GM13976 (cell line): ENCODE data around the gene CPD.
"Not testable (repeated sequence)": the region's sequence is repeated elsewhere in the genome, so short reads cannot be mapped to it uniquely, and the experiment has no call there.

Experiments used
- DNase-seq: peaks from one replicate; pipeline ENCODE4 v3.0.0; 2012; ENCODE audit warnings: low spot score
- in situ Hi-C: fragments of 300-500 bp; cut with MboI; formaldehyde crosslinking; loops from one replicate; pipeline ENCODE4 v1.12.0; 2022; ENCODE audit warnings: low sequenced_read_pairs, mixed read lengths, inconsistent platforms; ENCODE audit not compliant: unreplicated experiment
- TF ChIP-seq, protein P1 (sequence below): IDR thresholded peaks from 2 replicates; pipeline ENCODE4 v1.5.1; 2012; ENCODE audit warnings: borderline replicate concordance, mild to moderate bottlenecking; ENCODE audit not compliant: insufficient read depth; ENCODE audit errors: extremely low read depth, missing control alignments, control extremely low read depth

Gene CPD

DNA sequence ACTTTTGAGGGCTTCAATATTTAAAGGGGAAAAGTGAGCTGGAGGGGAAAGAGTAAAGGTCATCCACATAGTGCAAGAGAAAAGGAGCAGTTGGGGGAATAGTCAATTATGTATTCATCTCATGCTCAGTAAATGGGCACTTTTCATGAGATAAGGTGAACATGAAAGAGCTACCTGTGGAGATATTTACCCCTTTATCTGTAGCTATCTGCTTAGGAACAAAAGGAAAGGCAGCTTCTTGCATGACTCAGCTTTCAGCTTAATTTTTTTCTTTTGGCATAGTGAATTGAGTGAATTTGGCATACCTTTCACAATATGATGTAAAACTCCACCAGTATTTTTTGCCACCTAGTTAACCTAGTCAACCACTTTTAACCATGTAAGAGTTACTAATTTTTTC lies 26.4 kb downstream of the CPD start:
- DNase-seq, result no peak
- TF ChIP-seq, protein P1, sequence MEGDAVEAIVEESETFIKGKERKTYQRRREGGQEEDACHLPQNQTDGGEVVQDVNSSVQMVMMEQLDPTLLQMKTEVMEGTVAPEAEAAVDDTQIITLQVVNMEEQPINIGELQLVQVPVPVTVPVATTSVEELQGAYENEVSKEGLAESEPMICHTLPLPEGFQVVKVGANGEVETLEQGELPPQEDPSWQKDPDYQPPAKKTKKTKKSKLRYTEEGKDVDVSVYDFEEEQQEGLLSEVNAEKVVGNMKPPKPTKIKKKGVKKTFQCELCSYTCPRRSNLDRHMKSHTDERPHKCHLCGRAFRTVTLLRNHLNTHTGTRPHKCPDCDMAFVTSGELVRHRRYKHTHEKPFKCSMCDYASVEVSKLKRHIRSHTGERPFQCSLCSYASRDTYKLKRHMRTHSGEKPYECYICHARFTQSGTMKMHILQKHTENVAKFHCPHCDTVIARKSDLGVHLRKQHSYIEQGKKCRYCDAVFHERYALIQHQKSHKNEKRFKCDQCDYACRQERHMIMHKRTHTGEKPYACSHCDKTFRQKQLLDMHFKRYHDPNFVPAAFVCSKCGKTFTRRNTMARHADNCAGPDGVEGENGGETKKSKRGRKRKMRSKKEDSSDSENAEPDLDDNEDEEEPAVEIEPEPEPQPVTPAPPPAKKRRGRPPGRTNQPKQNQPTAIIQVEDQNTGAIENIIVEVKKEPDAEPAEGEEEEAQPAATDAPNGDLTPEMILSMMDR, result no peak
- in situ Hi-C loops, result no loop called here

DNA sequence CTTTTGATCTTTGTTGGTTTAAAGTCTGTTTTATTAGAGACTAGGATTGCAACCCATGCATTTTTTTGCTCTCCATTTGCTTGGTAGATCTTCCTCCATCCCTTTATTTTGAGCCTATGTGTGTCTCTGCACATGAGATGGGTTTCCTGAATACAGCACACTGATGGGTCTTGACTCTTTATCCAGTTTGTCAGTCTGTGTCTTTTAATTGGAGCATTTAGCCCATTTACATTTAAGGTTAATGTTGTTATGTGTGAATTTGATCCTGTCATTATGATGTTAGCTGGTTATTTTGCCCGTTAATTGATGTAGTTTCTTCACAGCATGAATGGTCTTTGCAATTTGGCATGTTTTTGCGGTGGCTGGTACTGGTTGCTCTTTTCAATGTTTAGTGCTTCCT lies 31.9 kb downstream of the CPD start:
- DNase-seq, in situ Hi-C loops: not testable (repeated sequence)

DNA sequence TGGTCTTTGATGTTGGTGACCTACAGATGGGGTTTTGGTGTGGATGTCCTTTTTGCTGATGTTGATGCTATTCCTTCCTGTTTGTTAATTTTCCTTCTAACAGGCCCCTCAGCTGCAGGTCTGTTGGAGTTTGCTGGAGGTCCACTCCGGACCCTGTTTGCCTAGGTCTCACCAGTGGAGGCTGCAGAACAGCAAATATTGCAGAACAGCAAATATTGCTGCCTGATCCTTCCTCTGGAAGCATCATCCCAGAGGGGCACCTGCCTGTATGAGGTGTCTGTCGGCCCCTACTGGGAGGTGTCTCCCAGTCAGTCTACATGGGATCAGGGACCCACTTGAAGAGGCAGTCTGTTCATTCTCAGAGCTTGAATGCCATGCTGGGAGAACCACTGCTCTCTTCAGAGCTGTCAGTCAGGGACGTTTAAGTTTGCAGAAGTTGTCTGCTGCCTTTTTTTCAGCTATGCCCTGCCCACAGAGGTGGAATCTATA lies 33.3 kb downstream of the CPD start:
- DNase-seq, in situ Hi-C loops: not testable (repeated sequence)

GRCh38 chr17:30413109-30413508 lies 34.4 kb downstream of the CPD start:
- no peak for DNase-seq
- in situ Hi-C loops, result no loop called here
- TF ChIP-seq, protein P1, result no peak

GRCh38 chr17:30414486-30414885 lies 35.8 kb downstream of the CPD start:
- in situ Hi-C loops, result no loop called here
- TF ChIP-seq, protein P1, result no peak
- DNase-seq, result no peak

GRCh38 chr17:30415491-30415890 lies 36.8 kb downstream of the CPD start:
- TF ChIP-seq, protein P1, result no peak
- no peak for DNase-seq
- in situ Hi-C loops, result no loop called here

DNA sequence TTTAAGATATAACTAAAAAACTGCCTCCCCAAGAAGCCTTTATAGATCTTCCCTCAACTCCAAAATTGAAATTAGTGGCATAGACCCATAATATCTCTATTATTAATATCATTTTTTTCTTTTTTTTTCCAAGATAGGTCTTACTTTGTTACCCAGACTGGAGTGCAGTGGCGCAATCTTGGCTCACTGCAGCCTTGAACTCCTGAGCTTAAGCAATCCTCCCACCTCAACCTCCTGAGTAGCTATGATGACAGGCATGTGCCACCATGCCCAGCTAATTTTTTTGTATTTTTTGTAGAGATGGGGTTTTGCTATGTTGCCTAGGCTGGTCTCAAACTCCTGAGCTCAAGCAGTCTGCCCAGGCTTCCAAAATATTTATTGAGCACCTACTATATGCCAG lies 39.3 kb downstream of the CPD start:
- in situ Hi-C loops, DNase-seq: not testable (repeated sequence)

- no peak for DNase-seq
- in situ Hi-C loops, result no loop called here
- TF ChIP-seq, protein P1, result no peak
Measured at GRCh38 chr17:30421592-30421991, 42.9 kb downstream of the CPD start.

- TF ChIP-seq, protein P1, result no peak
- no peak for DNase-seq
- in situ Hi-C loops, result no loop called here
Measured at GRCh38 chr17:30422171-30422570, 43.4 kb downstream of the CPD start.
